H1 (cell line): Measurements from ENCODE around the gene GON4L. TPM values are rescaled to one million over a fixed set of nuclear protein-coding genes. Genes with fewer than 3 reads are reported as not detected.

Source experiments
- CTCF ChIA-PET: fragments of 300-600 bp; sonication (Branson Sonifier 250); formaldehyde crosslinking; loops from one replicate; lab custom pipeline; 2021; ENCODE audit not compliant: partially characterized antibody; lab: Charles Lee
- POLR2A ChIA-PET: fragments of 300-600 bp; sonication (Branson Sonifier 250); formaldehyde crosslinking; loops from one replicate; lab custom pipeline; 2021; ENCODE audit warnings: inconsistent platforms; ENCODE audit not compliant: partially characterized antibody; lab: Charles Lee
- DNase-seq, 2 experiments: peaks; one replicate each; pipeline versions ENCODE4 v3.0.0 to v3.0.0-alpha.2; 2010 to 2022; ENCODE audit warnings: low spot score in 2 of 2, low read depth in 1 of 2, mixed read lengths in 1 of 2
- FAIRE-seq: peaks from 2 replicates; lab custom pipeline; 2011; peaks lifted over from hg19 to GRCh38; lab: Jason Lieb, UNC
- H2AFZ ChIP-seq: 2 replicates; pipeline ENCODE4 v1.8.1; 2012; ENCODE audit warnings: low read length, inconsistent platforms
- H2AK5ac ChIP-seq: 2 replicates; pipeline ENCODE4 v1.6.1; 2013; ENCODE audit warnings: low read depth, low read length
- H2BK120ac ChIP-seq: replicated peaks from 2 replicates; pipeline ENCODE3; 2013; ENCODE audit warnings: low read depth, low read length, inconsistent platforms
- H2BK12ac ChIP-seq: 2 replicates; pipeline ENCODE4 v1.6.1; 2013; ENCODE audit warnings: low read depth, low read length
- H2BK15ac ChIP-seq: 2 replicates; pipeline ENCODE4 v1.6.1; 2013; ENCODE audit warnings: low read length
- H2BK20ac ChIP-seq: 2 replicates; pipeline ENCODE4 v1.6.1; 2013; ENCODE audit warnings: low read length
- H2BK5ac ChIP-seq: 2 replicates; pipeline ENCODE4 v1.6.1; 2013; ENCODE audit warnings: low read depth, low read length
- H3K14ac ChIP-seq: 2 replicates; pipeline ENCODE4 v1.6.1; 2013; ENCODE audit warnings: inconsistent platforms; ENCODE audit not compliant: insufficient read length
- H3K18ac ChIP-seq: 2 replicates; pipeline ENCODE4 v1.6.1; 2013; ENCODE audit warnings: low read length; ENCODE audit errors: extremely low read depth
- H3K23ac ChIP-seq: 2 replicates; pipeline ENCODE4 v1.6.1; 2013; ENCODE audit warnings: inconsistent platforms; ENCODE audit not compliant: insufficient read length
- H3K23me2 ChIP-seq: 2 replicates; pipeline ENCODE4 v1.6.1; 2013; ENCODE audit warnings: low read depth, low read length
- H3K27ac ChIP-seq: 2 replicates; pipeline ENCODE4 v1.6.1; 2011; ENCODE audit warnings: low read depth, low read length, inconsistent platforms
- H3K27me3 ChIP-seq, 4 experiments: replicated peaks in 1 of 4; 1 replicate in 1 of 4; 2 replicates in 3 of 4; pipeline versions ENCODE4 v1.6.1 to v1.8.1; 2011 to 2013; ENCODE audit warnings: low read length in 3 of 4, mild to moderate bottlenecking in 3 of 4, inconsistent platforms in 2 of 4, mixed read lengths in 2 of 4, moderate library complexity in 1 of 4; ENCODE audit not compliant: control insufficient read depth in 3 of 4, insufficient read depth in 3 of 4; ENCODE audit errors: extremely low read depth in 1 of 4
- H3K36me3 ChIP-seq, 4 experiments: 2 replicates each; pipeline versions ENCODE4 v1.6.1 to v1.8.1; 2011 to 2013; ENCODE audit warnings: mild to moderate bottlenecking in 4 of 4, low read length in 3 of 4, moderate library complexity in 2 of 4, control low read depth in 1 of 4, inconsistent platforms in 1 of 4; ENCODE audit not compliant: insufficient read depth in 4 of 4, control insufficient read depth in 2 of 4
- H3K4ac ChIP-seq: replicated peaks from 2 replicates; pipeline ENCODE3; 2013; ENCODE audit warnings: low read length, low read depth, mixed read lengths, inconsistent platforms; ENCODE audit not compliant: insufficient read length
- H3K4me1 ChIP-seq, 4 experiments: replicated peaks in 1 of 4; 1 replicate in 1 of 4; 2 replicates in 3 of 4; pipeline versions ENCODE4 v1.6.1 to v1.8.1; 2011 to 2013; ENCODE audit warnings: low read length in 3 of 4, inconsistent platforms in 2 of 4, mixed read lengths in 1 of 4; ENCODE audit not compliant: insufficient read depth in 4 of 4, control insufficient read depth in 3 of 4
- H3K4me2 ChIP-seq, 2 experiments: 2 replicates each; pipeline versions ENCODE4 v1.6.1 to v1.8.1; 2011 to 2013; ENCODE audit warnings: low read depth in 2 of 2, low read length in 2 of 2, control low read depth in 1 of 2, inconsistent platforms in 1 of 2, mild to moderate bottlenecking in 1 of 2; ENCODE audit not compliant: insufficient read depth in 1 of 2
- H3K4me3 ChIP-seq, 4 experiments: fragments of 200-600, 300-600 bp in 1 of 4; sonication (generic), shearing (Covaris generic), sonication (Bioruptor Twin) in 1 of 4; 2 replicates each; pipeline versions ENCODE4 v1.5.1 to v1.8.1; 2011 to 2016; ENCODE audit warnings: low read length in 4 of 4, low read depth in 3 of 4, control low read depth in 2 of 4, inconsistent platforms in 2 of 4, mild to moderate bottlenecking in 2 of 4, mixed read lengths in 1 of 4, moderate library complexity in 1 of 4; ENCODE audit not compliant: insufficient read depth in 2 of 4; ENCODE audit errors: extremely low read depth in 1 of 4
- H3K56ac ChIP-seq: replicated peaks from 2 replicates; pipeline ENCODE3; 2013; ENCODE audit warnings: low read depth, mild to moderate bottlenecking, mixed read lengths, low read length, inconsistent platforms; ENCODE audit not compliant: insufficient read length
- H3K79me1 ChIP-seq: 2 replicates; pipeline ENCODE4 v1.6.1; 2013; ENCODE audit warnings: low read depth, low read length, control low read depth
- H3K79me2 ChIP-seq, 2 experiments: 2 replicates each; pipeline versions ENCODE4 v1.6.1 to v1.8.1; 2012 to 2013; ENCODE audit warnings: low read length in 2 of 2, mild to moderate bottlenecking in 2 of 2, inconsistent platforms in 1 of 2; ENCODE audit not compliant: insufficient read depth in 2 of 2, control insufficient read depth in 1 of 2
- H3K9ac ChIP-seq, 4 experiments: replicated peaks in 1 of 4; 1 replicate in 1 of 4; 2 replicates in 3 of 4; pipeline versions ENCODE4 v1.6.1 to v1.8.1; 2011 to 2013; ENCODE audit warnings: low read depth in 3 of 4, low read length in 3 of 4, control low read depth in 2 of 4, mild to moderate bottlenecking in 2 of 4, moderate library complexity in 2 of 4, inconsistent platforms in 1 of 4; ENCODE audit errors: extremely low read depth in 1 of 4
- H3K9me3 ChIP-seq, 2 experiments: 2 replicates each; pipeline versions ENCODE4 v1.6.1 to v1.8.1; 2012 to 2013; ENCODE audit warnings: mild to moderate bottlenecking in 2 of 2, moderate library complexity in 2 of 2, control low read depth in 1 of 2, inconsistent platforms in 1 of 2, low read depth in 1 of 2, low read length in 1 of 2, mixed read lengths in 1 of 2; ENCODE audit not compliant: insufficient read depth in 2 of 2
- H4K20me1 ChIP-seq, 2 experiments: replicated peaks in 1 of 2; 2 replicates each; pipeline versions ENCODE3 to v1.8.1; 2011 to 2013; ENCODE audit warnings: inconsistent platforms in 2 of 2, low read length in 2 of 2, mild to moderate bottlenecking in 1 of 2; ENCODE audit not compliant: insufficient read depth in 2 of 2, control insufficient read depth in 1 of 2
- H4K5ac ChIP-seq: 2 replicates; pipeline ENCODE4 v1.6.1; 2013; ENCODE audit warnings: low read length, low read depth, mixed read lengths, inconsistent platforms; ENCODE audit not compliant: insufficient read length
- H4K8ac ChIP-seq: 2 replicates; pipeline ENCODE4 v1.8.0; 2013; ENCODE audit warnings: mild to moderate bottlenecking, moderate library complexity, low read length, inconsistent platforms; ENCODE audit not compliant: insufficient read depth; ENCODE audit errors: extremely low read depth
- H4K91ac ChIP-seq: replicated peaks from 2 replicates; pipeline ENCODE3; 2013; ENCODE audit warnings: low read length, mixed read lengths, inconsistent platforms; ENCODE audit not compliant: insufficient read length
- JUND ChIP-seq: IDR thresholded peaks from 2 replicates; pipeline ENCODE4 v1.6.1; 2011; ENCODE audit warnings: mild to moderate bottlenecking, improper control_type of control experiment, low read length
- POLR2A ChIP-seq, 2 experiments: IDR thresholded peaks; 1 replicate in 1 of 2; 2 replicates in 1 of 2; pipeline ENCODE4 v1.6.1; 2011; ENCODE audit warnings: low read depth in 2 of 2, low read length in 2 of 2, mild to moderate bottlenecking in 2 of 2; ENCODE audit errors: control extremely low read depth in 1 of 2
- RNF2 ChIP-seq: fragments of 200-900, 300-1000 bp; sonication (generic); IDR thresholded peaks from 2 replicates; pipeline ENCODE4 v1.7.1; 2016; ENCODE audit warnings: borderline replicate concordance, low read depth, mild to moderate bottlenecking, antibody characterized with exemption, low read length; ENCODE audit not compliant: poor library complexity, severe bottlenecking; ENCODE audit errors: missing control alignments
- SP4 ChIP-seq: IDR thresholded peaks from 2 replicates; pipeline ENCODE4 v1.6.1; 2012; ENCODE audit warnings: low read length, inconsistent platforms
- whole genome bisulfite sequencing, 2 experiments: shearing (Covaris generic) in 1 of 2; methylation state at CpG; one replicate each; pipeline versions ENCODE4 v1.1.6 to v1.1.7; 2013 to 2015; ENCODE audit warnings: low lambda C conversion rate in 2 of 2, mixed read lengths in 2 of 2, inconsistent platforms in 1 of 2, low coverage in 1 of 2, missing lambda C conversion rate in 1 of 2; ENCODE audit not compliant: insufficient replicate concordance in 2 of 2, insufficient coverage in 1 of 2, insufficient read length in 1 of 2; ENCODE audit errors: extremely low coverage in 1 of 2, missing lambda C conversion rate in 1 of 2; 5-methylcytosine and 5-hydroxymethylcytosine counted together
- polyA plus RNA-seq, 7 experiments: library from polyadenylated mRNA; depleted of rRNA in 3 of 7; stranded (reverse) in 5 of 7; unstranded in 2 of 7; fragments of >200 nt in 5 of 7; fragments of 200-250 nt in 2 of 7; gene quantifications; 1 replicate in 5 of 7; 2 replicates in 1 of 7; 4 replicates in 1 of 7; pipeline versions ENCODE4 v1.2.1 to v1.2.3, GENCODE V29; 2011 to 2013; ENCODE audit warnings: missing spikeins in 2 of 7, mixed read lengths in 2 of 7
- total RNA-seq: library from RNA; stranded (reverse); fragmentation: NEBNext Ultra II Directional; extraction: Animal tissue kit (Norgen Biotek cat#: 25700); gene quantifications from 2 replicates; pipeline ENCODE4 v1.2.1, GENCODE V29; 2021

Gene GON4L
- total and polyA plus RNA-seq, 2 of the 8 experiments (the other 6 are each of a cell fraction or from before 2014, with no cell fraction given): 26.2 to 52.1 TPM

DNA sequence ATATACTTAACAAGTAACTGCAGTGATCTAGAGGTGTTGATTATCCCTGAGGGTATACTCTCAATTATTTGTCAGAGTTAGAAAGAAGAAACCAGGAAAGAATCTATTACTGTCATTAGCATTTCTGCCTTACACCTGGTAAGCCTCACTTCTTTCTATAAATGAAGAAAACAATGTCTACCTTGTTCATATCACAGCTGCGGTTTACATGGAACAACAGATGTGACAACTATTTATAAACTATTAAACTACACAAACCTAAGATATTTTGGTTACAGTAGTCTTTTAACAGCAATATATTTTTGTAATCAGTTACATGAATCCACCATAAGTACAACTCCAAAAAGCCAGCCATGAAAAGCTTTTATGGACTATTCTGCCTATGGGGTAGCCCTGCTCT lies 40.7 kb downstream of the GON4L start:
- H3K79me2 ChIP-seq: no peaks in the 10 kb centered on the region
- no peak overlapping the region for H3K14ac ChIP-seq
- no peak overlapping the region for H3K9ac ChIP-seq
- H4K91ac ChIP-seq: no peak overlapping the region
- H4K8ac ChIP-seq: no peak overlapping the region
- no peaks in the 10 kb centered on the region for H3K4me1 ChIP-seq
- H3K23me2 ChIP-seq: no peaks in the 10 kb centered on the region
- no peak overlapping the region for H2BK20ac ChIP-seq
- no peak overlapping the region for H2AK5ac ChIP-seq
- no peak overlapping the region for H3K18ac ChIP-seq
- no peaks in the 10 kb centered on the region for H3K79me1 ChIP-seq
- H3K23ac ChIP-seq: no peak overlapping the region
- no peak overlapping the region for H2BK5ac ChIP-seq
- no peak overlapping the region for H2BK12ac ChIP-seq
- H2BK15ac ChIP-seq: no peak overlapping the region
- no peak overlapping the region for H3K27ac ChIP-seq
- no peak overlapping the region for H3K4ac ChIP-seq
- H2AFZ ChIP-seq: no peak overlapping the region
- CTCF ChIA-PET: interaction anchor here (1.2 kb wide), 1 partner anchor 250 kb away, joined by 5 read pairs; no protein-coding TSS in a partner anchor
- H2BK120ac ChIP-seq: no peak overlapping the region
- H4K20me1 ChIP-seq: peaks cover 0 to 3% of the 10 kb centered on the region in 2 experiments
- no peak overlapping the region for H3K56ac ChIP-seq
- H3K9me3 ChIP-seq: no peaks in the 10 kb centered on the region
- peaks cover 22 to 59% (median 42%) of the 10 kb centered on the region in 4 experiments for H3K36me3 ChIP-seq
- H3K4me2 ChIP-seq: no peak overlapping the region
- POLR2A ChIA-PET: interaction anchor here (0.9 kb wide), 1 partner anchor 107 kb away, joined by 3 read pairs; no protein-coding TSS in a partner anchor
- H4K5ac ChIP-seq: no peak overlapping the region
- DNase-seq (no peak), FAIRE-seq (no peak)
- WGBS, 2 experiments: 100% methylated on average over 1 of the region's 1 CpG; no CpG with 5 or more reads in 1 of the 2 experiments
- H3K4me3 ChIP-seq: no peak overlapping the region
- H3K27me3 ChIP-seq: no peaks in the 10 kb centered on the region
- no peak for TF ChIP-seq POLR2A (IDR thresholded peaks at IDR 0.05; ENCODE audit: control extremely low read depth in 1 of 2, low read depth in 2 of 2, low read length in 2 of 2)
- TF ChIP-seq SP4: no peak
- no peak for TF ChIP-seq RNF2
- no peak for TF ChIP-seq JUND
